Effector CD8-positive, alpha-beta T cell (primary cell): Measurements from ENCODE around the gene TMEFF1.
"Not testable (repeated sequence)": the region's sequence is repeated elsewhere in the genome, so short reads cannot be mapped to it uniquely, and the experiment has no call there.

Experiments used
- DNase-seq: peaks from one replicate; lab custom pipeline; 2025; lab: John Stamatoyannopoulos, UW

Gene TMEFF1

DNA sequence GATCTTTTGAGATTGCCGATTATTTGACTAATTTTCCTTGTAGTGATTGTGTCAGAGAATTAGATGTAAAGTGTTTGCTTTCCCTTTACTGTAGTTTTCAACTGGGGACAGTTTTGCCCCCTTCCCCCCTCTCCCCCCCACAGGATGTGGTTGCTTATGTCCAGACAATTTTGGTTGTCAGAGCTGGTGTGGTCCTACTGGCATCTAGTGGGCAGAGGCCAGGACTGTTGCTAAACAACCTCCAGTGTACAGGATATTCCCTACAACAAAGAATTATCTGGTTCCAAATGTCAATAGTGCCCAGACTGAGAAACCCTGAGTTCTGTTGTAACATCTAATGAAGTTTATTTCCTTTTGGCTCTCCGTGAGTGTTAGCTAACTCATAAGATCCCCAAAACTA is 20.0 kb downstream of the TMEFF1 start:
- DNase-seq, result no peak

DNA sequence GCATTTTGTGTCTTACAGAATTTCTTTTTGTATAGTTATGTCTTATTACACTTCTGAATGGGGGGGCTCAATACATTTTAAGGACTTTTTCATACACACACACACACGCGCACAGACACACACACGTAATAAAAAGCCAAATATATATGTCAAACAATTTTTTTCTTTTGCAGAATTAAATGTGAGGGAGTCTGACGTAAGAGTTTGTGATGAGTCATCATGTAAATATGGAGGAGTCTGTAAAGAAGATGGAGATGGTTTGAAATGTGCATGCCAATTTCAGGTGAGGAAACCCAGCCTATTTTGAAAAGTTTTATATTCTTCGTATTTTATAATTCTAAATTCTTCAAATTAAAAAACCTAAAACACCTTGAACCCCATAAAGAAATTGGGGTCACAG is 25.6 kb downstream of the TMEFF1 start:
- DNase-seq, result no peak

DNA sequence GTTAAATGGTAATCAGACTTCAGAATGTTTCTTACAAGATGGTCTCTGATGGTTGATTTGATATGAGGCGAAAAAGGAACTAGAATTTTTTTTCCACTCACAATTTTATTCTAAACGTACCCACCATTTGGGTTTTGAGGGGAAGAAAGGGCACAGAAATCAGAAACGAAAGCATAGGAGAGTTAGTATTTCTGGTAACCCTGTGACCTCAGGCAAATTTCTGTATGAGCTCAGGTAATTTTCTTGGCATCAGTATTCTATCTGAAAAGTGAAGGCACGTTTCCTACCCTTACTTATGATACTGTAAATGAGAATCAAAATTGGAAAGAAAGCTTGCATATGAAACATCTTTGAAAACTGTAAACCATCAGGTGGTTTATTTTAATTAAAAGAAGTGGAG is 26.5 kb downstream of the TMEFF1 start:
- DNase-seq, result no peak

DNA sequence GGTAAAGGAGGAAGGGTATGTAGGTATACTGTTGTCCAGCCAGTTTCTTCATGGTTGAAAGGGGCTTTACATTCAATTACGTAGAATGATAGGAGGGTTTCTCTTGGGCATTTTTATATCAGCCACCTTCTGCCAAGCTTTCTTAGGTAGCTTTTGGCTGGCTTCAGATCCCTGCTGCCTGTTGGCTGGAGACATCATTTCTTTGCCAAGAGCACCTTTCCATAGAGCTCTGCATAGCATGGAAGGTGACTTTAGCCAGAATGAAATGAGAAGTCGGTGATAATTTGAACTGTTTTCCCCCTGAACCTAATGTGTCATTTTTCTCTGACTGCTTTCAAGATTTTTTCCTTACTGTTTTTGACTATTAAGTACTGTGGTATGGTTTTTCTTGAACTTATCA is 26.9 kb downstream of the TMEFF1 start:
- no peak for DNase-seq

DNA sequence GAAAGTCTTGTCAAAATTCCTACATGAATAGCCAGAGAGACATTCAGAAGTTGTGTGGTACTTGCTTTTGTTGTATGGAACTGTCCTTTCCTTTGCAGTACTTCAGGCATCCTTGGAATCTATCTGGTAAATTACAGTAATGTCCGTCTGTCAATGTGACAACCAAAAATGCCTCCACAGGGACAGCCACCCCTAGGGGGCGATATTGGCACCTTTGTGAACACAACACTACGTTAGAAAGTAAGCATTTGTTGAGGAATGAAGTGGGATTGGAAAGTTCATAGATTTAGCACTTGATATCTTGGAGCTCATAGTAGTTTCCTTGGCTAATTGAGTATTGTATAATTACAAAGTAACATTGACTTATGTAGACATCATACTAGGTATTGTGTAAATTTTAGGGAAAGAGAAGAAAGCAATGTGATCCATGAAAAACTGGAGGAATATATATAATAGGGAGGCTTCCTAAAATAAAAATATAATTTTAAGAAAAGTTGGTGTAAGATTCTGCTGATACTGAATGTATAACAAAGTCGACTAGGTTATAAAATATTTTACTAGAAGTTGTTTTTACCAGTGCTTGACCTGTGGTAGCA is 32.7 kb downstream of the TMEFF1 start:
- peak; percentile 10 for DNase-seq

DNA sequence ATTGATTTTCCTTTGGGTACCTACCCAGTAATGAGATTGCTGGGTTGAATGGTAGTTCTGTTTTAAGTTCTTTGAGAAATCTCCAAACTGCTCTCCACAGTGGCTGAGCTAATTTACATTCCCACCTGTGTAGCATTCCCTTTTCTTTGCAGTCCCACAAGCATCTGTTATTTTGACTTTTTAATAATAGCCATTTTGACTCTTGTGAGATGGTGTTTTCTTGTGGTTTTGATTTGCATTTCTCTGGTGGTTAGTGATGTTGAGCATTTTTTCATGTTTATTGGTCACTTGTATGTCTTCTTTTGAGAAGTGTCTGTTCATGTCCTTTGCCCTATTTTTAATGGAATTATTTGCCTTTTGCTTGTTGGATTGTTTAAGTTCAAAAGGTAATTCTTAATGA is 34.4 kb downstream of the TMEFF1 start:
- not testable (repeated sequence) for DNase-seq

DNA sequence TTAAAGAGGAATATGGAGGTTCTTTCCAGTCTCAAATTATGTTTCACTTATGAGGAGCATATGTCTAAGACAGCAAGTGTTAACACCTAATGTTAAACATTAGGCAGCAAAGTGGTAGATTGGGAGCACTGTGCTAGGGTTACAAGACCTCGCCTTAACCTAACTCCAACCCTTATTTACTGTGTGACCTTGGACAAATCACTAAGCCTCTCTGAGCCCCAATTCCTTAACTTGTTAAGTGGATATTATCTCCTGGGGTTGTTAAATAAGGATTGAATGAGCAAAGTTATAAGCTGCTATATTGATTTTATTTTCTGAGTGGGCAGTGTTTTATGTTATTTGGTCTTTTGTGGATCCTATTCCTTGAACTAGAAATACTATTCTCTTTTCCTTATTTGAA is 38.3 kb downstream of the TMEFF1 start:
- no peak for DNase-seq

DNA sequence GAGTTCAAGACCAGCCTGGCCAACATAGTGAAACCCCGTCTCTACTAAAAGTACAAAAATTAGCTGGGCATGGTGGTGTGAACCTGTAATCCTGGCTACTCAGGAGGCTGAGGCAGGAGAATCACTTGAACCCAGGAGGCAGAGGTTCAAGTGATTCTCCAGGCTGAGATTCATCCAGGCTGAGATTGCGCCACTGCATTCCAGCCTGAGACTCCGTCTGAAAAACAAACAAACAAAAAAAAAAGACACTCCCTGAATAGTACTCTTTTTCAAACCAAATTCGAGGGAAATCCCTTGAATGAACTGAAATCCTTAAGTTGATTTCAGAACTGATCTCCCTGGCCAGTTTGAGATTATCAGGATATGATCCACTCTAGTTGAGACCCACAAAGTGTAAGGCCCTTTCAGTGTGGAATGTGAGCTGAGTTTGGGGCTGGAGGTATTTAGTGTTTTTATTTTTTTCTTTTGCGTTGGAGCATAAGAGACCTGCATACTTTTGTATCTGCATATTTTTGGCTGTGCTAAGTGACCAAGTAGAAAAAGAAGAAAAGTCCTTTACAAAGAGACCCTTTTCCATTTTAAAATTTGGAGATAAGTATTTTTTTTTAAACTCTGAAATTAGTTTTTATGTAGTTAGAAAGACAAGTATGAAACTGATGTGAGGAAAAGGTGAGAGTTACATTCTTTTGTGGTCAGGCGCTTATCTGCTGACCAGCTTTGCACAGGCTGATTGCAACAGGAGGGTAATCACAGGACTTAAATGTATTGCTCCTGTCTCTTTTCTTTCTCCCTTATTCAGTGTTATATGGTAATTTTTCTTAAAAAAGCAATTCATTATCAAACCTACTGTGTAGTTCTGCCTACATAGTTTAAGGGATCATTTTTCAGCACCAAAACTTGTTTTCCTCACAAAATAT is 42.9 kb downstream of the TMEFF1 start:
- DNase-seq, result no peak

DNA sequence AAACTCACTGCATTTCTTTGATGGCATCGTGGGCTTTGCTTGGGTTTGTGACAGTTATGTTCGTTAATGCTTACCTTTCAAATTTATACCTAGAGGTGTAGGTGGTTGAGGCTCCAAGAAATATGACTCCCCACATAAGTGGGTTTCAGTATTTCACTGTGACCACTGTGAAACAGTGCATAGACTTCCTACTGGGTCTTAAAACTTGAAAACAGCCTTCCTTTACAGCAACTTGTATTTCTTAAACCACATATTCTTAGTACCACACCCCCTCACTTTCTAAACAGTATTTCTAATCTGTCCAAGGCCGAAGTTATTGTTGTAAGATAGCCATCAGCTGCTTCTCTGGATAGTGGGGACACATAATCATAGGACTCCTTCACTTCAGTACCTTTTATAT is 48.3 kb downstream of the TMEFF1 start:
- no peak for DNase-seq

DNA sequence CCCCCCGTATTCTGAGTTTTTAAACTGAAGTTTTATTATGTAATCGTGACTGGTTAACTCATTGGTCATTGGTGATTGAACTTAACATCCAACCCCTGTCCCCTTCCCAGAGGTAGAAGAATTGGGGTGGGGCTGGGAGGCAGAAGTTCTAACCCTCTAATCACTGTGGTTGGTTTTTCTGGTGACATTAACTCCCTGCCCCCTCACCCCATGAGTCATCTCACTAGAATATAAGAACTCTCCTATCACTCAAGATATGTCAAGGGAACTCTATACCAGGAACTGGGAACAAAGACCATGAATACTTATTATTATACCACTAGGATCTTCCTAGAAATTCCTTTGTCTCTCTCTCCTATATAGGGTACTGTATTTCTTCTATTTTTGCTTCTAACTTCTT is 52.6 kb downstream of the TMEFF1 start:
- DNase-seq, result no peak

DNA sequence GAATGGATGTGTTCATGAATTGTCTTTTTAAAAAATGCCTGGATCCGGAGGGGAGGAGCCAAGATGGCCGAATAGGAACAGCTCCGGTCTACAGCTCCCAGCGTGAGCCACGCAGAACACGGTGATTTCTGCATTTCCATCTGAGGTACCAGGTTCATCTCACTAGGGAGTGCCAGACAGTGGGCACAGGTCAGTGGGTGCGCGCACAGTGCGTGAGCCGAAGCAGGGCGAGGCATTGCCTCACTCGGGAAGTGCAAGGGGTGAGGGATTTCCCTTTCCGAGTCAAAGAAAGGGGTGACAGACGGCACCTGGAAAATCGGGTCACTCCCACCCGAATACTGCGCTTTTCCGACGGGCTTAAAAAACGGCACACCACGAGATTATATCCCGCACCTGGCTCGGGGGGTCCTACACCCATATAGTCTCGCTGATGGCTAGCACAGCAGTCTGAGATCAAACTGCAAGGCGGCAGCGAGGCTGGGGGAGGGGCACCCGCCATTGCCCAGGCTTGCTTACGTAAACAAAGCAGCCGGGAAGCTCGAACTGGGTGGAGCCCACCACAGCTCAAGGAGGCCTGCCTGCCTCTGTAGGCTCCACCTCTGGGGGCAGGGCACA is 54.3 kb downstream of the TMEFF1 start:
- not testable (repeated sequence) for DNase-seq

DNA sequence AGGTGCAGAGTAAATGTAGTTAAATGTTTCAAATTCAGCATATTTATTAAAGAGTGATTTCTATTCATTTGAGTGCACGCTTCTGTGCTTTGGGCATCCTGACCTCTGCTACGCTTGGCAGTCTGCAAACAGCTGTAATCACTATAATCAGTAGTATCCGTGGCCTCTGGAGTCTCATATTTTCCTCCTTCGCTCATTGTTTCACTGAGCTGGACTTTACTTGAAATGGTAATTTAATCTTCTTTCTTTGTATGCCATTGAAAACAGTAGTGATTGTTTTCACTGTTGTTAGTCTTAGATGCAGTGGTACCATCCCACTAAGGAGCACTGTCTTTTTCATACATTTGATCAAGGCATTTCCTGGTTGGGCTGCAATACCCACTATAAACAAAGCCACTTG is 61.5 kb downstream of the TMEFF1 start:
- no peak for DNase-seq

DNA sequence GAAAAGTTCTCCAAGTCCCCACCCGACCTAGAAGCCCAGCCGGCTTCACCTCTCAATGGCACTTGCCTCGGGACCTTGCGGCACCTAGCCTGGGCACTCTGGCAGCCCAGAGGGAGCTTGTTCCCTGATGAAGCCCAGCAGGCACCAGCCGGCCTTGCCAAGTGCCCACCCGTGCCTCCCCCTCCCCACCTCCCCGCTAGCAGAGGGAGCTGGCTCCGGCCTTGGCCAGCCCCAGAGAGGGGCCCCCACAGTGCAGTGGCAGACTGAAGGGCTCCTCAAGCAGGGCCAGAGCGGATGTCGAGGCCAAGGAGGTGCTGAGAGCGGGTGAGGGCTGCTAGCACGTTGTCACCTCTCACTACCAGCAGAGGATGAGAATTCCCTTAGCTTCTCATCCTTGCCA is 67.4 kb downstream of the TMEFF1 start:
- DNase-seq, result no peak

DNA sequence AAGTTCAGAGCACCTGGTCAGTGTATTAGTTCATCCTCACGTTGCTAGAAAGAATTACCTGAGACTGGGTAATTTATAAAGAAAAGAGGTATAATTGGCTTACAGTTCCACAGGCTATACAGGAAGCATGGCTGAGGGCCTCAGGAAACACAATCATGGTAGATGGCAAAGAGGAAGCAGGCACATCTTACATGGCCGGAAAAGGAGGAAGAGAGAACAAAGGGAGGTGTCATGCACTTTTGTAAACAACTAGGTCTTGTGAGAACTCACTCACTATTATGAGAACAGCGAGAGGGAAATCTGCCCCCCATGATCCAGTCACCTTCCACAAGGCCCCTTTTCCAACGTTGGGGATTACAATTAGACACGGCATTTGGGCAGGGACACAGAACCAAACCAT is 76.1 kb downstream of the TMEFF1 start:
- DNase-seq, result no peak

DNA sequence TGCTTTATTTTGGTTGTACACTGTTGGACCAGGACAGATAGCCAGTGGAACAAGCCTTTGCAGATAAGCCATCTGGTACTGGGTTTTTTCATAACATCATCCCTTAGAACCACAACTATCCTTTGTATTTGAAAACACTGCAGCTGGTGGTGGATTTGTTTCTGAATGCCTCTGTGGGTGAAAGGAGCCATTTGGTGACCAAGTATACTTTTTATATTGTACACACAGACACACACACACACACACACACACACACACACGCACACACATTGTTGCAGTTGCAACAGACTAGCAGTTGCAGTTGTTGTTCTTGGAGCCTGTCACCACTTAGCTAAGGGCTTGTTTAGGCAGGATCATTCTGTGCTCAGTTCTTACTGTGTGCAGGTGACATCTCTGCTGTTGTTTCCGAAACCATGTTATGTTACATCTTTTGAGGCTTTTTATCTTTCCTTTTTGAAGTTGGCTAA is 82.0 kb downstream of the TMEFF1 start:
- no peak for DNase-seq

DNA sequence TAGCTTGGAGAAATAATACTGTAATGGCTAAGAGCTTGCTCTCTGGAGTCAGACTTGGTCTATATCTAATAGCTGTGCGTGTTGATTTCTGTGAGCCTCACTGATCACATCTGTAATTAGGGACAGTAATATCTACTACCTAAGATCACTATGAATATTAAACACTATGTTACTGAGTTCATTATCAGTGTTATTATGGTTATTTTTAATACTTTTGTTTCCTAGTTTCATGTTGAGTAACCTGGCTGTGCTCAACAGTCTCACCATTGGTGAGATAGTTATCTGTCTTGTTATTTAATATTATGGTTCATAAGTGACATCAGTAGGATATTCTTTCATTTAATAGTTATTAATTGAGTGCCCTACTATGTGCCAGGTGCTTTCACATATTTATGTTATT is 82.5 kb downstream of the TMEFF1 start:
- DNase-seq, result no peak

DNA sequence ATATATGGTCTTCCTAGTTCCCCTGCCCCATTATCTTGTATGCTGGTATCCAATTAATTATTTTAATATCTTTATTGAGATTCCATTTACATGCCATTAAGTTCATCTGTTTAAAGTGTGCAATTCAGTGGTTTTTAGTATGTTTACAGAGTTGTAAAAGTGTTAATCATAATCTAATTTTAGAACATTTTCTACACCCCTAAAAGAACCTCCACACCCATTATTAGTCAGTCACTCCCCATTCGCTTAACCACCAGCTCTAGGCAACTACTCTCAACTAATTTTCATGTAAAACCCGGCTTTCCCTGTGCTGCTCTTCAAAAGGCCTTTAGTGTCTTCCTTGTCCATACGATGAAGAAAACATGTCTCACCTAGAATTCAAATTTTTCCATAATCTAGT is 84.1 kb downstream of the TMEFF1 start:
- no peak for DNase-seq

DNA sequence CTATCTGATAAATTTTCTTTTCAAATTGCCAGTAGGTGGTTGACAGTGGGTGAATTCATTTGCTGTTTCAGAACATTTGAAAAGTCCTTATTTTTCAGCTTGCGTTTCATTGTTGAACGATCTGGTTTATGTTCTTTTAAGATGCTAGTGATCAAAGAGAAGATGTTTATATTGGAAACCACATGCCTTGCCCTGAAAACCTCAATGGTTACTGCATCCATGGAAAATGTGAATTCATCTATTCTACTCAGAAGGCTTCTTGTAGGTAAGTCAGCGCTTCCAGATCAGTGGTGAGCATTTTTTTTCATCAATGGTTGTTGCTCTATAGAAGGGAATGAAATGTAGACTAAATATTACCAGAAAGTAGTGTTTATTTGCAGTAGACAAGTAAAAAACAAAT is 88.3 kb downstream of the TMEFF1 start:
- DNase-seq, result no peak

DNA sequence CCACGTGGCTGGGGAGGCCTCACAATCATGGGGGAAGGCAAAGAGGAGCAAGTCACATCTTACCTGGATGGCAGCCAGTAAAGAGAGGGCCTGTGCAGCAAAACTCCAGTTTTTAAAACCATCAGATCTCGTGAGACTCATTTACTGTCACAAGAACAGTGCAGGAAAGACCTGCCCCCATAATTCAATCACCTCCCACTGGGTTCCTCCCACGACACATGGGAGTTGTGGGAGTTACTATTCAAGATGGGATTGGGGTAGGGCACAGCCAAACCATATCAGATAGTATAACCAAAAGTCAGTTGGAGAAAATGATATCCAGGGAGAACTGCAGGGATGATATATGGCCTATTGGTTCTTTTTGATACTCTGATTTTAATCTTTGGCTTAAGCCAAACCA is 94.9 kb downstream of the TMEFF1 start:
- no peak for DNase-seq

DNA sequence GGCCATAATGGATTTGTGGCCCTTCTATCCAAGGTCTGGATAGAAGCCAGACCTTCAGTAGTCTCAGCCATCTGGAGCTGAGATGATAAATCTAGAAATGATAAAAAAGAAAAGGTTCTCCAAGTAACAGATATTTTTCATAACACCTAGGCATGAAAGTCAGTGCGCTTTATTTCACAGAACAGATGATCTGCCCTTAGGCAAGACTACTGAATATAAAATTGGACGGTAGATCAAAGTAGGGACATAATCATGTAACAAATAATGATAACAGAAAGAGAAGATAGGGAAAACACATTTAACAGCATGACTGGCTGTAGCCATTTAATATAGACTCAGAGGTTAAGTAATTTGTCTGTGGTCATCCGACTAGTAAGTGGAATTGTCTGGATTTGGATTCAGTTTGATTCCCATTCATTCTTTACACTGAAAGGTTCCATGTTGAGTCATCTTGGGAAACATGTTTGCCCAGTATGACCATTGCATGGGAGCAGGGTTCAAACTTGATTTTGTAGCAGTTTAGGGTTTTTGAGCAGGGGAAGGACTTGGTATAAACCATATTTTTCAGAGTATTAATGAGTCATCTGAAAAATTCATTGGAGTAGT is 100.8 kb downstream of the TMEFF1 start:
- no peak for DNase-seq

DNA sequence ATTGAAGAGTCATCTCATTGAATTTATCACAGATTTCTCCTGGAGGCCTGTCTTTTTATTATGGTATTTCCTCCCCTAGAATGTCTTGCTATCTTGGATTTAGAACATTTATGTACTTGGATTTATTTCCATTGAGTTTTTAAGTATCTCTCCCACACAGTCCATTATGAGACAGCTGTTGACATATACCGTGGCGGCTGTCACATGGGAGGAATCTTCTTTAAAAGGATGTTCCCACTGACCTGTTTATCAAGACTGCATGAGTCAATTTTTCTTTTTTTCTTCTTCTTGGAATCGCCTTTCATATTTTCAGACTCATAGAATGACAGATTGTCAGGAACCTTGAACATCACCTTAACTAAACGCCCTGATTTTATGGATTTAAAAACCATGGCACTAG is 102.1 kb downstream of the TMEFF1 start:
- DNase-seq, result no peak

DNA sequence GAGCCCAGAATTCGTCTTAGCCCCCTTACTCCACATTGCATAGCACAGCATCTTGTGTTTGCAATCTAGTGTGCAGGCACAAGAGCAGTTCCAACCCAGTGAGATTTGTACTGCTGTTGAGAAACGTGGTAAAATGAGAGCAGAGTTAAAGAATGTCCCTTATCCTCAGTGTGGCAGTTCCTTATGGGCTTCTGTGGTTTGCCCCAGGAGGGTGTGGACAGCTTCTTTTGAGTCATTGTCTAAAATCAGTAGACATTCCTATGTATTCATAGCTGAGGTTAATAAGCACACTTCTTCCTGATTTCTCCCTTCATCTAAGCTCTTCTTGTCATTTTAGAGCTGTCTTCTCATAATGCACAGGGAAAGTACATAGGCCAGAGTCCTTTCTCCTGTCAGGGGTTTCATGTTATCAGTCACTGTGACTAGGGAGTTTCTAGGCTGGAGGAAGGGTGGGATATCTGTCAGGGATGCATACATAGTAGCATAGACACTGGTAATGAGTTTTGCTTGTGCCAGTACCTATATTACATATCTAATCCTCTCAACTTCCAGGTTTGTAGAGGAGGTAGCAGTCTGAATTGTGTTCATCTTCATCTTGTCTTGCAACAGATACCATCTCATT is 102.9 kb downstream of the TMEFF1 start:
- no peak for DNase-seq
